HG03442 (cell line): Measurements from ENCODE around the gene SNX32.
"Not testable (repeated sequence)": the region's sequence is repeated elsewhere in the genome, so short reads cannot be mapped to it uniquely, and the experiment has no call there.

Experiments used
- ATAC-seq: cut with Tn5 transposase; IDR thresholded peaks from one replicate; pipeline ENCODE4 v1.9.1; 2021; ENCODE audit warnings: mild to moderate bottlenecking, moderate library complexity; ENCODE audit not compliant: unreplicated experiment

The SNX32 gene

GRCh38 chr11:65883058-65883761 is 49.4 kb downstream of the SNX32 start:
- no peak for ATAC-seq

- ATAC-seq = no peak
Observed at GRCh38 chr11:65883786-65884715, 50.3 kb downstream of the SNX32 start.

- ATAC-seq = no peak
Observed at GRCh38 chr11:65884716-65885092, 50.9 kb downstream of the SNX32 start.

GRCh38 chr11:65885231-65885630 is 51.5 kb downstream of the SNX32 start:
- no peak for ATAC-seq

- ATAC-seq = no peak
Observed at GRCh38 chr11:65885808-65886536, 52.2 kb downstream of the SNX32 start.

- no peak for ATAC-seq
Observed at GRCh38 chr11:65886826-65887722, 53.3 kb downstream of the SNX32 start.

GRCh38 chr11:65887723-65888162 is 54.0 kb downstream of the SNX32 start:
- ATAC-seq = no peak

- peak; percentile 35 for ATAC-seq
Observed at GRCh38 chr11:65888163-65888814, 54.5 kb downstream of the SNX32 start, which contains the start of gene FIBP. FIBP (minus strand) TSS chr11:65888471; CDS start chr11:65888418, 53 bp downstream.

GRCh38 chr11:65890324-65891218 is 56.8 kb downstream of the SNX32 start, which contains the start of gene CCDC85B:
CCDC85B (plus strand) TSS chr11:65890673; CDS start chr11:65890784, 111 bp downstream.
- ATAC-seq = peak; percentile 49

GRCh38 chr11:65891219-65892136 is 57.7 kb downstream of the SNX32 start:
- no peak for ATAC-seq

GRCh38 chr11:65892137-65892540 is 58.4 kb downstream of the SNX32 start:
- ATAC-seq = not testable (repeated sequence)

GRCh38 chr11:65892661-65893317 is 59.0 kb downstream of the SNX32 start:
- ATAC-seq = no peak

- no peak for ATAC-seq
Observed at GRCh38 chr11:65894034-65894591, 60.4 kb downstream of the SNX32 start.

GRCh38 chr11:65895482-65895981 is 61.8 kb downstream of the SNX32 start:
- no peak for ATAC-seq

GRCh38 chr11:65896034-65896999 is 62.6 kb downstream of the SNX32 start:
- no peak for ATAC-seq
